K562 (cell line): ENCODE results near the gene SHISAL1. TPM values are rescaled to one million over a fixed set of nuclear protein-coding genes. Genes with fewer than 3 reads are reported as not detected.

ENCODE experiments used
- ATAC-seq: fragments of 200-7000 bp; cut with Tn5 transposase; 3 replicates; pipeline ENCODE4 v1.9.1; 2020; ENCODE audit warnings: moderate library complexity
- BruUV-seq: library from RNA; stranded (reverse); fragments of 400-500 nt; replicated peaks from 2 replicates; lab custom pipeline; 2021; lab: Mats Ljungman, UMichigan
- CTCF ChIA-PET: fragments of 300-600 bp; formaldehyde crosslinking; extraction: SDS; loops from one replicate; lab custom pipeline; 2021; ENCODE audit warnings: low intra/inter-chr PET ratio; lab: Yijun Ruan, JAX
- POLR2A ChIA-PET: fragments of 300-600, 350-650 bp; sonication (Branson Sonifier 250); formaldehyde crosslinking; extraction: SDS; loops from one replicate; lab custom pipeline; 2021; ENCODE audit warnings: antibody characterized with exemption, inconsistent platforms; lab: Yijun Ruan, JAX
- DNase-seq, 4 experiments: peaks; one replicate each; pipeline versions ENCODE4 v3.0.0 to v3.0.0-alpha.2; 2011 to 2018; ENCODE audit warnings: low spot score in 3 of 4, mixed read lengths in 3 of 4; ENCODE audit errors: extremely low read depth in 1 of 4
- FAIRE-seq: peaks from 2 replicates; lab custom pipeline; 2011; peaks lifted over from hg19 to GRCh38; lab: Jason Lieb, UNC
- H2AFZ ChIP-seq: 2 replicates; pipeline ENCODE4 v1.6.0; 2011; ENCODE audit warnings: low read depth, low read length, control low read depth, inconsistent platforms
- H3K27ac ChIP-seq: fragments of 200-600 bp; 3 replicates; pipeline ENCODE4 v1.8.0; 2011; ENCODE audit warnings: low read depth, mild to moderate bottlenecking, control low read depth, inconsistent platforms, low read length, moderate library complexity, mixed read lengths; ENCODE audit errors: extremely low read depth
- H3K27me3 ChIP-seq, 2 experiments: fragments of 300-600 bp in 1 of 2; 2 replicates in 1 of 2; 3 replicates in 1 of 2; pipeline versions ENCODE4 v1.6.0 to v1.8.0; 2011; ENCODE audit warnings: inconsistent platforms in 2 of 2, low read length in 2 of 2, mild to moderate bottlenecking in 1 of 2, mixed read lengths in 1 of 2, moderate library complexity in 1 of 2; ENCODE audit not compliant: control insufficient read depth in 2 of 2, insufficient read depth in 2 of 2
- H3K36me3 ChIP-seq: fragments of 300-600 bp; 3 replicates; pipeline ENCODE4 v1.8.0; 2011; ENCODE audit warnings: mild to moderate bottlenecking, low read length, inconsistent platforms; ENCODE audit not compliant: control insufficient read depth, insufficient read depth
- H3K4me1 ChIP-seq, 2 experiments: fragments of 200-600 bp in 1 of 2; replicated peaks in 1 of 2; 2 replicates in 1 of 2; 3 replicates in 1 of 2; pipeline versions ENCODE4 v1.5.1 to v1.8.0; 2011; ENCODE audit warnings: inconsistent platforms in 2 of 2, low read length in 2 of 2, mild to moderate bottlenecking in 1 of 2, mixed read lengths in 1 of 2, moderate library complexity in 1 of 2; ENCODE audit not compliant: control insufficient read depth in 2 of 2, insufficient read depth in 2 of 2
- H3K4me2 ChIP-seq: 2 replicates; pipeline ENCODE4 v1.6.1; 2011; ENCODE audit warnings: low read length, control low read depth, inconsistent platforms, mixed read lengths; ENCODE audit not compliant: insufficient read depth
- H3K4me3 ChIP-seq: fragments of 200-600 bp; sonication (generic), shearing (Covaris generic); 2 replicates; pipeline ENCODE4 v1.5.1; 2016; ENCODE audit warnings: control low read depth, inconsistent platforms
- H3K79me2 ChIP-seq: fragments of 200-600 bp; 3 replicates; pipeline ENCODE4 v1.8.0; 2011; ENCODE audit warnings: low read length, inconsistent platforms; ENCODE audit not compliant: control insufficient read depth, insufficient read depth
- H3K9ac ChIP-seq, 2 experiments: 2 replicates each; pipeline versions ENCODE4 v1.6.0 to v1.6.1; 2011; ENCODE audit warnings: low read depth in 2 of 2, low read length in 2 of 2, control low read depth in 1 of 2, inconsistent platforms in 1 of 2, mild to moderate bottlenecking in 1 of 2, mixed read lengths in 1 of 2; ENCODE audit not compliant: insufficient read depth in 1 of 2
- H3K9me1 ChIP-seq: one replicate; pipeline ENCODE4 v1.6.0; 2011; ENCODE audit warnings: inconsistent platforms, mild to moderate bottlenecking, low read length, moderate library complexity; ENCODE audit not compliant: control insufficient read depth, insufficient read depth
- H3K9me3 ChIP-seq: replicated peaks from 2 replicates; pipeline ENCODE4 v1.5.1; 2011; ENCODE audit warnings: low read depth, low read length, inconsistent platforms; ENCODE audit not compliant: control insufficient read depth, insufficient read depth
- H4K20me1 ChIP-seq: replicated peaks from 2 replicates; pipeline ENCODE4 v1.6.1; 2011; ENCODE audit warnings: low read length, inconsistent platforms, mixed read lengths; ENCODE audit not compliant: control insufficient read depth, insufficient read depth
- ATF2 ChIP-seq: sonication (generic); formaldehyde crosslinking; IDR thresholded peaks from 2 replicates; pipeline ENCODE4 v1.8.1; 2022; ENCODE audit warnings: missing genetic modification reagents
- HMG20B ChIP-seq: fragments of 250-450 bp; sonication (Bioruptor Pico); IDR thresholded peaks from 2 replicates; pipeline ENCODE4 v1.5.0; 2021; ENCODE audit warnings: mild to moderate bottlenecking
- KLF13 ChIP-seq: fragments of 450-650 bp; IDR thresholded peaks from 2 replicates; pipeline ENCODE4 v1.6.1; 2016; ENCODE audit warnings: missing genetic modification characterization, low read depth, mild to moderate bottlenecking, missing compliant biosample characterization, moderate library complexity, borderline replicate concordance
- KLF16 ChIP-seq: IDR thresholded peaks from 2 replicates; pipeline ENCODE4 v1.6.1; 2016; ENCODE audit warnings: antibody characterized with exemption
- MXD1 ChIP-seq: fragments of 250-450 bp; sonication (Bioruptor Pico); IDR thresholded peaks from 2 replicates; pipeline ENCODE4 v1.8.0; 2021; ENCODE audit warnings: borderline replicate concordance, mild to moderate bottlenecking, moderate library complexity; ENCODE audit not compliant: poor library complexity, severe bottlenecking
- SAFB ChIP-seq: fragments of 200-400 bp; formaldehyde crosslinking; IDR thresholded peaks from 2 replicates; pipeline ENCODE4 v1.6.1; 2017; ENCODE audit warnings: low read depth, low read length, borderline replicate concordance
- TFAP4 ChIP-seq: sonication (generic); formaldehyde crosslinking; IDR thresholded peaks from 2 replicates; pipeline ENCODE4 v1.8.0; 2022; ENCODE audit warnings: missing genetic modification reagents, mild to moderate bottlenecking, moderate library complexity, borderline replicate concordance
- ZFX ChIP-seq: sonication (generic); formaldehyde crosslinking; IDR thresholded peaks from 2 replicates; pipeline ENCODE4 v1.8.0; 2022; ENCODE audit warnings: mild to moderate bottlenecking, missing genetic modification reagents, moderate library complexity
- ZNF644 ChIP-seq: fragments of 200-800 bp; sonication (Bioruptor generic); IDR thresholded peaks from 2 replicates; pipeline ENCODE4 v1.6.1; 2016; ENCODE audit warnings: low read depth, missing genetic modification characterization, missing compliant biosample characterization
- WGBS: fragments of 100-300 bp; shearing (Covaris generic); methylation state at CpG from one replicate; pipeline ENCODE4 v1.1.6; 2016; ENCODE audit warnings: low coverage, mixed read lengths; ENCODE audit not compliant: insufficient coverage; ENCODE audit errors: missing lambda C conversion rate; 5-methylcytosine and 5-hydroxymethylcytosine counted together
- in situ Hi-C: fragments of 300-500 bp; cut with MboI; formaldehyde crosslinking; loops from 4 replicates; pipeline ENCODE4 v1.15.0; 2018; ENCODE audit warnings: inconsistent platforms, mixed read lengths
- intact Hi-C: fragments of 100-400 bp; cut with micrococcal nuclease; formaldehyde crosslinking; loops from 2 replicates; pipeline ENCODE4 v1.14.2; 2022
- polyA plus RNA-seq, 8 experiments: library from polyadenylated mRNA; depleted of rRNA in 4 of 8; stranded (reverse) in 5 of 8; unstranded in 3 of 8; fragments of >200 nt; fragmentation: Nextera tagmentation in 2 of 8; fragmentation: Illumina TruSeq in 1 of 8; extraction: Ambion mirVana in 2 of 8; extraction: Trizol in 1 of 8; gene quantifications; 2 replicates each; pipeline versions ENCODE4 v1.2.1 to v1.2.3, GENCODE V29; 2011 to 2014; ENCODE audit warnings: inconsistent platforms in 1 of 8, missing spikeins in 1 of 8
- total RNA-seq, 7 experiments: library from RNA; depleted of rRNA in 6 of 7; stranded (reverse); fragments of >200 nt in 6 of 7; fragmentation: Illumina TruSeq in 2 of 7; extraction: Trizol in 2 of 7; gene quantifications; 2 replicates each; pipeline versions ENCODE4 v1.2.1 to v1.2.3, GENCODE V29; 2011 to 2021; ENCODE audit warnings: low replicate concordance in 1 of 7

The SHISAL1 gene
- total and polyA plus RNA-seq, 9 of the 15 experiments (the other 6 are each of a cell fraction or from before 2014, with no cell fraction given): not detected

- Histone ChIP-seq H4K20me1 (no peaks in the 10 kb centered on the region; the same call in 1 of the 2 replicates), H3K79me2 (no peaks in the 10 kb centered on the region), H3K9me3 (no peaks in the 10 kb centered on the region), H3K4me2 (no peak overlapping the region), H2AFZ (no peak overlapping the region), H3K36me3 (no peaks in the 10 kb centered on the region), H3K4me1 (peaks cover 0 to 5% of the 10 kb centered on the region in 2 experiments; a peak in 1 of 5 replicates), H3K27ac (no peak overlapping the region), H3K9me1 (no peaks in the 10 kb centered on the region), H3K4me3 (no peak overlapping the region), H3K27me3 (peaks cover 3 to 24% of the 10 kb centered on the region in 2 experiments; a peak in 3 of 5 replicates), H3K9ac (no peak overlapping the region)
- WGBS: 3% methylated on average over 5 of the region's 5 CpGs
- in situ Hi-C loops (no loop called here), intact Hi-C loops (no loop called here)
- FAIRE-seq (no peak), DNase-seq (no peak), ATAC-seq (no peak)
- BruUV-seq: no TSS peak
- ChIA-PET CTCF (interaction anchor here (0.6 kb wide), 1 partner anchor 1899 kb away, joined by 3 read pairs; no protein-coding TSS in a partner anchor), POLR2A (no interaction called here)
- TF ChIP-seq SAFB: no peak
- no peak for TF ChIP-seq ATF2 (CRISPR knock-in tag)
- TF ChIP-seq KLF16: no peak
- TF ChIP-seq HMG20B: no peak
- no peak for TF ChIP-seq ZNF644 (tag)
- TF ChIP-seq TFAP4: no peak
- TF ChIP-seq ZFX (CRISPR knock-in tag): no peak
- TF ChIP-seq MXD1 (CRISPR knock-in tag): no peak
- no peak for TF ChIP-seq KLF13 (tag)
These were observed 112.9 kb downstream of the SHISAL1 start for GRCh38 chr22:44199866-44200265.
